ENCODE measurements around the gene PIP5K1B.

Gene PIP5K1B

DNA sequence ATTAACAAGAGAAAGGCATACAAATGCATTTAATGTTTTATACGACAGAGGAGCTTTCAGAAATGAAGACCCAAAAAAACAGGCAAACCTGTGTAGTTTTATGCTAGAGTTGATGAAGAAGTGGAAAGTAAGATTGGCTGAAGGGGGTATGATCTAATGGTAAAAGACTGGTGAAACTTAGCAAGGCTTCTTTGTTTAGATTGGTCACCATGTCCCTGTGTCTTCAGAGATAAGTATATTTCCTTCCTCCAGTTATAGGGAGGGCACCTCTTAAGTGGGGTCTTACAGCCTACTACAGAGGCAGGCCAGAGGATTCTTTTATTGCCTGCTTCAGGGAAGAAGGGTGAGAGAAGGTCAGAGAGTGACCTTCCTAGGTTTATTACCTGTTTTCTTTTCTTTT is 252.4 kb downstream of the PIP5K1B start:
- TF ChIP-seq TCF4 (CRISPR knock-in tag; IDR thresholded peaks at IDR 0.05; ENCODE audit: borderline replicate concordance) (no peak), CSRNP3 (CRISPR knock-in tag; IDR thresholded peaks at IDR 0.05) (no peak)
- ATAC-seq: no peak

DNA sequence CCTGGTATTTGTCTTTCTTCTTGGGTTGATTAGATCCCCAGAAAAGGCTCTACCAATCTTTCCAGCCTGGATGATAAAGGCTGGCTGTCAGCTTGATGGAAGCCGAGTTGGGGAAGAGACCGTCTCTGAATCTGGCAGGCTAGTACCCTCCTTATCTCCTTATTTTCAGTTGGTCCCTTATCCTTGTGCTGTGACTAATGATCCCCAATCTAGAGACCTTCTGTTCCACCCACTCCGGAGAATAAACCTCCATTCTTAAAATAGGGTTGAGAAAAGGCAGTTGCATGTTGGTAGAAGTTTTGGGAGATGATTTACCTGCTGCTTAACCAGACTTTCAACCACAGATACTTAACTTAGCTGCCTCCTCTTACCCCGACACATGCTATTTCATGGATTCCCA is 256.5 kb downstream of the PIP5K1B start:
- TF ChIP-seq CSRNP3 (CRISPR knock-in tag; IDR thresholded peaks at IDR 0.05): no peak
- ATAC-seq: no peak

GRCh38 chr9:68963416-68963815 is 258.4 kb downstream of the PIP5K1B start:
- ATAC-seq: no peak
- TF ChIP-seq RARB (CRISPR knock-in tag; IDR thresholded peaks at IDR 0.05) (no peak), TSHZ2 (CRISPR knock-in tag; IDR thresholded peaks at IDR 0.05) (no peak)

DNA sequence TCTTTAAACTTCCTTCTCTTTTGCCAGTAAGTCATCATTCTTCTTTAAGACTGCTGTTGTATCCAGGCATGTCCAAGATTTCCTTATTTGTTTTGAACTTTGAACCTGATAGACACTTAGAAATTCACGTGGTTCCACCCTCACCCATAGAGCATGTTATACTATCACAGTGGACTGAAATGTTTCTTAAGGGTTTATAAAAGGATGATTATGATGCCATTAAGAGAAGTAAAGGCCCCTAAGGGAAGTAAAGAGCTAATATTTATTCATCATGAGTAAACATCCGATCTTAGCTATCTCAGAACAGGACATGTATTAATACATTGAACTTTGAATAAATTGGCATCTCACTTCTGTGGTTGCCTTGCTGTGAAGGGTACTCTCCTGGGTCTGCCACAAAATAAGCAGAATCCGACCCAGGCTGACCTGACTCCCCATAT is 259.1 kb downstream of the PIP5K1B start:
- TF ChIP-seq TSHZ2 (CRISPR knock-in tag; IDR thresholded peaks at IDR 0.05) (no peak), ZC3H10 (CRISPR knock-in tag; IDR thresholded peaks at IDR 0.05) (no peak), ZNF565 (CRISPR knock-in tag; conservative IDR thresholded peaks at IDR 0.05; ENCODE audit: low read depth) (no peak), CSDC2 (CRISPR knock-in tag; IDR thresholded peaks at IDR 0.05) (no peak), BACH2 (CRISPR knock-in tag; IDR thresholded peaks at IDR 0.05; ENCODE audit: borderline replicate concordance) (no peak), ZFP3 (CRISPR knock-in tag; IDR thresholded peaks at IDR 0.05) (no peak), RARB (CRISPR knock-in tag; IDR thresholded peaks at IDR 0.05) (no peak), TOX (CRISPR knock-in tag; IDR thresholded peaks at IDR 0.05; ENCODE audit: borderline replicate concordance) (no peak), GLIS3 (CRISPR knock-in tag; IDR thresholded peaks at IDR 0.05) (no peak), ZNF8 (CRISPR knock-in tag; IDR thresholded peaks at IDR 0.05) (no peak)
- TF ChIP-seq, protein P1, sequence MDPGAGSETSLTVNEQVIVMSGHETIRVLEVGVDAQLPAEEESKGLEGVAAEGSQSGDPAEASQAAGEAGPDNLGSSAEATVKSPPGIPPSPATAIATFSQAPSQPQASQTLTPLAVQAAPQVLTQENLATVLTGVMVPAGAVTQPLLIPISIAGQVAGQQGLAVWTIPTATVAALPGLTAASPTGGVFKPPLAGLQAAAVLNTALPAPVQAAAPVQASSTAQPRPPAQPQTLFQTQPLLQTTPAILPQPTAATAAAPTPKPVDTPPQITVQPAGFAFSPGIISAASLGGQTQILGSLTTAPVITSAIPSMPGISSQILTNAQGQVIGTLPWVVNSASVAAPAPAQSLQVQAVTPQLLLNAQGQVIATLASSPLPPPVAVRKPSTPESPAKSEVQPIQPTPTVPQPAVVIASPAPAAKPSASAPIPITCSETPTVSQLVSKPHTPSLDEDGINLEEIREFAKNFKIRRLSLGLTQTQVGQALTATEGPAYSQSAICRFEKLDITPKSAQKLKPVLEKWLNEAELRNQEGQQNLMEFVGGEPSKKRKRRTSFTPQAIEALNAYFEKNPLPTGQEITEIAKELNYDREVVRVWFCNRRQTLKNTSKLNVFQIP (CRISPR knock-in tag; IDR thresholded peaks at IDR 0.05; ENCODE audit: borderline replicate concordance, low read depth): no peak
- TF ChIP-seq, protein P2, sequence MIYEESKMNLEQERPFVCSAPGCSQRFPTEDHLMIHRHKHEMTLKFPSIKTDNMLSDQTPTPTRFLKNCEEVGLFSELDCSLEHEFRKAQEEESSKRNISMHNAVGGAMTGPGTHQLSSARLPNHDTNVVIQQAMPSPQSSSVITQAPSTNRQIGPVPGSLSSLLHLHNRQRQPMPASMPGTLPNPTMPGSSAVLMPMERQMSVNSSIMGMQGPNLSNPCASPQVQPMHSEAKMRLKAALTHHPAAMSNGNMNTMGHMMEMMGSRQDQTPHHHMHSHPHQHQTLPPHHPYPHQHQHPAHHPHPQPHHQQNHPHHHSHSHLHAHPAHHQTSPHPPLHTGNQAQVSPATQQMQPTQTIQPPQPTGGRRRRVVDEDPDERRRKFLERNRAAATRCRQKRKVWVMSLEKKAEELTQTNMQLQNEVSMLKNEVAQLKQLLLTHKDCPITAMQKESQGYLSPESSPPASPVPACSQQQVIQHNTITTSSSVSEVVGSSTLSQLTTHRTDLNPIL (CRISPR knock-in tag; IDR thresholded peaks at IDR 0.05; ENCODE audit: low read depth): no peak

More for the DNA sequence above, 259.1 kb downstream of the PIP5K1B start:
- ATAC-seq: no peak

Data from SK-N-SH treated with all-trans-retinoic acid at 6 μM for 48 hours (cell line).